Breast epithelium (tissue), 4 donors: ENCODE measurements around the gene WDR31. TPM values are rescaled to one million over a fixed set of nuclear protein-coding genes. Genes with fewer than 3 reads are reported as not detected.

Experiments
- DNase-seq, 2 donors: peaks; one replicate each; pipeline ENCODE4 v3.0.0-alpha.2; 2019; ENCODE audit warnings: low spot score in 2 of 2
- H3K27ac ChIP-seq, 2 donors: fragments of 200-600 bp; sonication (generic) in 1 of 2; one replicate each; pipeline ENCODE4 v1.5.1; 2016 to 2019; ENCODE audit warnings: mild to moderate bottlenecking in 1 of 2
- H3K27me3 ChIP-seq, 2 donors: fragments of 200-600 bp; sonication (generic) in 1 of 2; one replicate each; pipeline versions ENCODE4 v1.5.1 to v1.6.0; 2017 to 2019; ENCODE audit warnings: control low read depth in 1 of 2, mild to moderate bottlenecking in 1 of 2
- H3K36me3 ChIP-seq: fragments of 200-600 bp; one replicate; pipeline ENCODE4 v1.5.1; 2019
- H3K4me1 ChIP-seq, 2 donors: fragments of 200-600 bp; sonication (generic); one replicate each; pipeline ENCODE4 v1.5.1; 2016 to 2019; ENCODE audit warnings: control low read depth in 1 of 2
- H3K4me3 ChIP-seq, 3 donors: fragments of 200-600 bp; sonication (generic); 1 replicate in 2 of 3; 2 replicates in 1 of 3; pipeline ENCODE4 v1.5.1; 2016 to 2019; ENCODE audit warnings: mild to moderate bottlenecking in 3 of 3, moderate library complexity in 2 of 3
- H3K9me3 ChIP-seq, 2 donors: fragments of 200-600 bp; sonication (generic) in 1 of 2; one replicate each; pipeline ENCODE4 v1.5.1; 2016 to 2019; ENCODE audit warnings: control low read depth in 1 of 2
- CTCF ChIP-seq, 3 donors: fragments of 450-650 bp; IDR thresholded peaks; one replicate each; pipeline ENCODE4 v1.5.1; 2016 to 2017; ENCODE audit warnings: antibody characterized with exemption in 3 of 3, mild to moderate bottlenecking in 3 of 3, moderate library complexity in 3 of 3
- POLR2A ChIP-seq: fragments of 450-650 bp; IDR thresholded peaks from one replicate; pipeline ENCODE4 v1.6.1; 2016; ENCODE audit warnings: antibody characterized with exemption, mild to moderate bottlenecking, moderate library complexity
- POLR2AphosphoS5 ChIP-seq, 3 donors: sonication (generic); formaldehyde crosslinking; IDR thresholded peaks; one replicate each; pipeline ENCODE4 v1.6.1; 2017; ENCODE audit warnings: antibody characterized with exemption in 3 of 3
- intact Hi-C: fragments of 100-400 bp; cut with DNase I; formaldehyde crosslinking; loops from one replicate; pipeline ENCODE4 v1.15.1; 2023; ENCODE audit warnings: low total_unique reads
- total RNA-seq, 3 donors: library from RNA; depleted of rRNA; stranded (reverse); fragments of >200 nt; gene quantifications; one replicate each; pipeline ENCODE4 v1.1.0, GENCODE V29; 2016

WDR31 gene
- total RNA-seq, 3 donors from 2014 or later, result 1.9 to 4.0 (median 3.6) TPM

GRCh38 chr9:113310538-113310937, 29.5 kb downstream of the WDR31 start:
- intact Hi-C loops, result no loop called here
- Histone ChIP-seq H3K27me3 (no peaks in the 10 kb centered on the region), H3K9me3 (no peaks in the 10 kb centered on the region), H3K4me3 (no peak overlapping the region), H3K36me3 (no peaks in the 10 kb centered on the region), H3K4me1 (peaks cover 0 to 6% of the 10 kb centered on the region in 2 donors), H3K27ac (peak overlapping the region; percentile 15 to 52)
- TF ChIP-seq CTCF (IDR thresholded peaks at IDR 0.05) (no peak), POLR2AphosphoS5 (IDR thresholded peaks at IDR 0.05) (no peak), POLR2A (no peak)
- peak in 1 of 2 donors; percentile 25 for DNase-seq

GRCh38 chr9:113309204-113309813, 30.8 kb downstream of the WDR31 start:
- Histone ChIP-seq H3K36me3 (no peaks in the 10 kb centered on the region), H3K4me1 (peaks cover 0 to 6% of the 10 kb centered on the region in 2 donors), H3K27me3 (no peaks in the 10 kb centered on the region), H3K27ac (no peak overlapping the region), H3K9me3 (no peaks in the 10 kb centered on the region), H3K4me3 (no peak overlapping the region)
- intact Hi-C loops, result no loop called here
- TF ChIP-seq CTCF (IDR thresholded peaks at IDR 0.05), result peak in 2 of 3 donors; percentile 51 to 56
- TF ChIP-seq POLR2AphosphoS5 (IDR thresholded peaks at IDR 0.05), result no peak
- TF ChIP-seq POLR2A, result no peak
- DNase-seq, result no peak

- Histone ChIP-seq H3K9me3 (no peaks in the 10 kb centered on the region), H3K27me3 (no peaks in the 10 kb centered on the region), H3K27ac (no peak overlapping the region), H3K4me3 (no peak overlapping the region), H3K4me1 (peaks cover 0 to 6% of the 10 kb centered on the region in 2 donors), H3K36me3 (no peaks in the 10 kb centered on the region)
- no peak for DNase-seq
- TF ChIP-seq CTCF (IDR thresholded peaks at IDR 0.05) (no peak), POLR2A (no peak), POLR2AphosphoS5 (IDR thresholded peaks at IDR 0.05) (no peak)
- intact Hi-C loops, result no loop called here
Measured at GRCh38 chr9:113307396-113307975, 32.6 kb downstream of the WDR31 start.

GRCh38 chr9:113306566-113306965, 33.5 kb downstream of the WDR31 start:
- intact Hi-C loops, result no loop called here

More at GRCh38 chr9:113306566-113306965, 33.5 kb downstream of the WDR31 start:
- TF ChIP-seq CTCF (IDR thresholded peaks at IDR 0.05), result no peak
- TF ChIP-seq POLR2AphosphoS5 (IDR thresholded peaks at IDR 0.05), result no peak
- TF ChIP-seq POLR2A, result no peak
- no peaks in the 10 kb centered on the region for H3K9me3 ChIP-seq
- H3K27me3 ChIP-seq, result no peaks in the 10 kb centered on the region
- no peak for DNase-seq
- H3K4me1 ChIP-seq, result peaks cover 0 to 6% of the 10 kb centered on the region in 2 donors
- no peak overlapping the region for H3K27ac ChIP-seq
- no peak overlapping the region for H3K4me3 ChIP-seq
- H3K36me3 ChIP-seq, result no peaks in the 10 kb centered on the region
